PC-3 (cell line): ENCODE results near the gene ARL16.

Experiments
- EZH2 ChIP-seq: fragments of 300-600 bp; sonication (generic); IDR thresholded peaks from one replicate; pipeline ENCODE4 v1.6.1; 2017; ENCODE audit warnings: antibody characterized with exemption, mild to moderate bottlenecking, low read length; ENCODE audit not compliant: unreplicated experiment
- EZH2phosphoT487 ChIP-seq: fragments of 300-600 bp; sonication (generic); IDR thresholded peaks from 2 replicates; pipeline ENCODE4 v1.6.1; 2018; ENCODE audit warnings: mild to moderate bottlenecking, antibody characterized with exemption, low read length, borderline replicate concordance
- TF ChIP-seq, protein P1 (sequence below): fragments of 300-600 bp; sonication (generic); conservative IDR thresholded peaks from 2 replicates; pipeline ENCODE4 v1.5.1; 2017; ENCODE audit warnings: antibody characterized with exemption, low read depth, mild to moderate bottlenecking, low read length

DNA sequence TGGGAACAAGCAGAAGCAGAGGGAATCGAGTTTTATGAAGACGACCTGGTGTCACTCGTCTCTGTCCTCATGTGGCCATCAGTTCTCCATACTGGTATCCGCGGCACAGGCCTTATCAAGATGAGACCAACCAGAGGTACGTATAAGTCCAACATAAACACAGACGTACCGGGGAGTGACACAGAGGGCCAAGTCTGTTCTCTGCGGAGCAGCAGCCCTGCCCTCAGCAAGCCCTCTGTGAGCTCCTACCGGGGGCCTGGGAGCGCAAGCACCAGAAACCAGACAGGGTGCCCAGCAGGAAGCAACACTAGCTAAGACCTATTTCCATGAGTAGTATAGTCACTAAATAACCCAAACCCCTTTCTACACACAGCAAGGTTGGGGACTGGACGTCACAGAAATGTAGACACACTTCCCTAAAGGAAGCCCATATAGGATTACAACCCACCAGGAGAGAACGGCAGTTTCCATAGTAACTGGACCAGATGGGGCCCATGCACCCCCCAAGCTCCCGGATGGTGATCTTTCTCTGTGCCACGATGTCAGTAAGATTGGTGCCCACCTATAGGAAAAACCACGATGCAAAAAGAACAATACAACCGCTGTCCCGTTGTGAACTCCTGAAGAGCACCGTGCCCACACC, 911 bp downstream of the ARL16 start:
- TF ChIP-seq, protein P1, sequence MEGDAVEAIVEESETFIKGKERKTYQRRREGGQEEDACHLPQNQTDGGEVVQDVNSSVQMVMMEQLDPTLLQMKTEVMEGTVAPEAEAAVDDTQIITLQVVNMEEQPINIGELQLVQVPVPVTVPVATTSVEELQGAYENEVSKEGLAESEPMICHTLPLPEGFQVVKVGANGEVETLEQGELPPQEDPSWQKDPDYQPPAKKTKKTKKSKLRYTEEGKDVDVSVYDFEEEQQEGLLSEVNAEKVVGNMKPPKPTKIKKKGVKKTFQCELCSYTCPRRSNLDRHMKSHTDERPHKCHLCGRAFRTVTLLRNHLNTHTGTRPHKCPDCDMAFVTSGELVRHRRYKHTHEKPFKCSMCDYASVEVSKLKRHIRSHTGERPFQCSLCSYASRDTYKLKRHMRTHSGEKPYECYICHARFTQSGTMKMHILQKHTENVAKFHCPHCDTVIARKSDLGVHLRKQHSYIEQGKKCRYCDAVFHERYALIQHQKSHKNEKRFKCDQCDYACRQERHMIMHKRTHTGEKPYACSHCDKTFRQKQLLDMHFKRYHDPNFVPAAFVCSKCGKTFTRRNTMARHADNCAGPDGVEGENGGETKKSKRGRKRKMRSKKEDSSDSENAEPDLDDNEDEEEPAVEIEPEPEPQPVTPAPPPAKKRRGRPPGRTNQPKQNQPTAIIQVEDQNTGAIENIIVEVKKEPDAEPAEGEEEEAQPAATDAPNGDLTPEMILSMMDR = no peak
- TF ChIP-seq EZH2 (no peak), EZH2phosphoT487 (no peak)
